Measurements from ENCODE around the gene GLP1R.

DNA sequence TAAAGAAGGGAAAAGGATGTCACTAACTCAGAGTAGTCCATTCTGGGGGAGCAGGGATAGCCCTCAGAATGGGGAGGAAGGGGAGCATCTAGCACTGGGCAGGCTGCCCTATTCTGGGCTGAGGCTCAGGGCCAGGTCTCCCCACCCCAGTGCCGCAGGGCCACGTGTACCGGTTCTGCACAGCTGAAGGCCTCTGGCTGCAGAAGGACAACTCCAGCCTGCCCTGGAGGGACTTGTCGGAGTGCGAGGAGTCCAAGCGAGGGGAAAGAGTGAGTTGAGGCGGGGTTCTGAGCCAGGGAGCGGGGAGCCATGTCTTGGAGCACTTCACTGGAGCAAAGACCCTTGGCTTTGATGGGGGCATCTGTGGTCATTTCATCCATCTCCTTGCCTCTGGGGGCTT lies 17.0 kb downstream of the GLP1R start:
- TF ChIP-seq, protein P1, sequence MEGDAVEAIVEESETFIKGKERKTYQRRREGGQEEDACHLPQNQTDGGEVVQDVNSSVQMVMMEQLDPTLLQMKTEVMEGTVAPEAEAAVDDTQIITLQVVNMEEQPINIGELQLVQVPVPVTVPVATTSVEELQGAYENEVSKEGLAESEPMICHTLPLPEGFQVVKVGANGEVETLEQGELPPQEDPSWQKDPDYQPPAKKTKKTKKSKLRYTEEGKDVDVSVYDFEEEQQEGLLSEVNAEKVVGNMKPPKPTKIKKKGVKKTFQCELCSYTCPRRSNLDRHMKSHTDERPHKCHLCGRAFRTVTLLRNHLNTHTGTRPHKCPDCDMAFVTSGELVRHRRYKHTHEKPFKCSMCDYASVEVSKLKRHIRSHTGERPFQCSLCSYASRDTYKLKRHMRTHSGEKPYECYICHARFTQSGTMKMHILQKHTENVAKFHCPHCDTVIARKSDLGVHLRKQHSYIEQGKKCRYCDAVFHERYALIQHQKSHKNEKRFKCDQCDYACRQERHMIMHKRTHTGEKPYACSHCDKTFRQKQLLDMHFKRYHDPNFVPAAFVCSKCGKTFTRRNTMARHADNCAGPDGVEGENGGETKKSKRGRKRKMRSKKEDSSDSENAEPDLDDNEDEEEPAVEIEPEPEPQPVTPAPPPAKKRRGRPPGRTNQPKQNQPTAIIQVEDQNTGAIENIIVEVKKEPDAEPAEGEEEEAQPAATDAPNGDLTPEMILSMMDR (conservative IDR thresholded peaks at IDR 0.05; ENCODE audit: low read length): no peak
- TF ChIP-seq EZH2phosphoT487 (IDR thresholded peaks at IDR 0.05; ENCODE audit: borderline replicate concordance): no peak

Data from Loucy (cell line).